Measurements from ENCODE around the gene CCNH.

Gene CCNH

DNA sequence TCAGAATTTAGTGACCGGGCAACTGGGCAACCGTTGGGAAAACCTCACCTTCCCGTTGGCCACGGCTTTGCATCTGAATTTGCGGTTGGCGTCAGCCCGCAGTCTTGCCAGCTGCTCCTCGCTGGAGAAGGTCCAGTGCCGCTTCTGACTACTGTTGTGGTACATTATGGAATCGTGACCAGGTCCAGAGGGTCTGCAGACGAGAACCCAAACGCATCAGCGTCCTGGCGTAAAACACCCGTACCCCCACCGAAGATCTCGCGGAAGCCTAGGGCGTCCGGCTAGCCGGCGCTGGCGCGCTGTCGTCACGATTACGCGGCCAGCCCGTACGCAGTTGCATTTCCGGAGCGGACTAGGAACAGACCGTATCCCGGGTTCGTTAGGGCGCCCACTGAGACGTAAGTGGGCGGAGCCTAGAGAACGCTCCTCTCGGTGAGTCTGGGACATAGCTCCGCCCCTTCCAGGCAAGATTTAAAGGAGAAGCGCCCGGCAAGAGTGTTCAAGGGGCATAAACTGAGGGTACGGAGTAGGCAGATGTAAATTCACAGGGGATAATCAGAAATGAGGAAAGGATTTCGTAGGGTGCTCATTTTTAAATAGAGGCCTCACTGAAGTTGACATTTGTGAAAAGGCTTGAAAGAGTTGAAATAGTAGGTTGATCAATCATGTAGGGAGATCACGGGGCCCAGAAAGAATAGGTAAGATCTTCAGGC is at the start of gene CCNH:
Gene CCNH, minus strand, starts transcription at position 301 of the 713 bp plus-strand sequence. Its CDS starts 136 bp downstream, at position 165.
- DNase-seq, result peak; percentile 88

DNA sequence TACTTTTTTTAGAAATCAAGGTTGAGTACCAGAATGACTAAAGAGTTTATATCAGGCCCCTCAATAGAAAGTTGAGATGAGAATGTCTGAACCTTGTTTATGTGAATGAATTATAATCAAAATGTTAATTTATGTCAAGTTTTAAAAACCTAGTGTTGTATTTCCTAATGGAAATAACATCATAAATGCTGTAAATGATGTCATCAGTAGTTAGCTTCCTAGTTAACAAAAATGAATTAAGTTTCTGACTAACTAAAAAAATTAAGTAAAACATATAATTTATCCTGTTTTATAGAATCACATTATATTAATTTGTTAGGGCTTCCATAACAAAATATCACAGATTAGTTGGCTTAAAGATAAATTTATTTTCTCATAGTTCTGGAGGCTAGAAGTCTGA is 45.0 kb upstream of the CCNH start:
- no peak for DNase-seq

GRCh38 chr5:87453801-87454200 is 41.1 kb upstream of the CCNH start:
- DNase-seq, result no peak

DNA sequence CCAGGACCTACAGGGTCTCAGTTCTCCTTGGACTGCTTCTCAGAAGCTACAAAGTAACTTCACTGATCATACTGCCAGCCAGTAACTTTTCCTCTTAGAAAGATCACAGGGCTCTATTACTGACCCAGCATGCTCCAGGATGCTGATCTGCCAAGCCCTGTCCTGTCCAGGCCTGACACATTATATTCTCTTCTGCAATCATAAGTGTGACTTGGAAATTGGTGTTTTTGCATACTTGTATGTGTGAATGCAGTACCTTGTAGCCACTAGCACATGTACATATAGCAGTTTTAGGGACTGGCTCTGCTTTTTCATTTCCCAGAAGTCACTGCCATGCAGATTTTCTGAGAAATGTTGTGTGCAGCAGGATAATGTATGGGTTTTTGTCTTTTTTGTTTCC is 40.1 kb upstream of the CCNH start:
- no peak for DNase-seq

- DNase-seq, result no peak
Observed at GRCh38 chr5:87442419-87442818, 29.7 kb upstream of the CCNH start.

DNA sequence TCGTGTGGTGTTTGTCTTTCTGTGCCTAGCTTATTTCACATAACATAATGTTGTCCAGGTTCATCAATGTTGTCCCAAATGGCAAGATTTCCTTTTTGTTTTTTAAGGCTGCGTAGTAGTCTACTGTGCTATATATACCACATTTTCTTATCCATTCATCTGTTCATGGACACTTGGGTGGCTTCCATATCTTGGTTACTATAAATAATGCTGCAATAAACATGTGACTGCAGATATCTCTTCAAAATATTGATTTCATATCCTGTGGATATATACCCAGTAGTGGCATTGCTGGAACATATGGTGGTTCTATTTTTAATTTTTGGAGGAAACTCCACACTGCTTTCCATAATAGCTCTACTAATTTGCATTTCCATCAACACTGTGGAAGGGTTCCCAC is 25.5 kb upstream of the CCNH start:
- DNase-seq, result no peak

DNA sequence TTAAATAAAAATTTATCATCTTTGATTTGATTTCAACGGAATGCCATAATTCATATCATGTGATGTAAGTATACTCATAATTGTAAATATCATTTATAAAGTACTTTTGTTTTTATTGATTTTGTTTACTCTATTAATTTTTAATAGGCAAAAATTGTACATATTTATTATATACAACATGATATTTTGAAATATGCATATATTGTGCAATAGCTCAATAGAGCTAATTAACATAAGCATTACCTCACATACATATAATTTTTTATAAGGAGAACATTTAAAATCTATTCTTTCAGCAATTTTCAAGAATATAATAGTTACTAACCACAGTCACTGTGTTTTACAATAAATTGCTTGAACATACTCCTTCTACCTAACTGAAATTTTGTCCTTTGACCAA is 25.0 kb upstream of the CCNH start:
- DNase-seq, result no peak

- DNase-seq, result no peak
Observed at GRCh38 chr5:87435144-87435694, 22.5 kb upstream of the CCNH start.

DNA sequence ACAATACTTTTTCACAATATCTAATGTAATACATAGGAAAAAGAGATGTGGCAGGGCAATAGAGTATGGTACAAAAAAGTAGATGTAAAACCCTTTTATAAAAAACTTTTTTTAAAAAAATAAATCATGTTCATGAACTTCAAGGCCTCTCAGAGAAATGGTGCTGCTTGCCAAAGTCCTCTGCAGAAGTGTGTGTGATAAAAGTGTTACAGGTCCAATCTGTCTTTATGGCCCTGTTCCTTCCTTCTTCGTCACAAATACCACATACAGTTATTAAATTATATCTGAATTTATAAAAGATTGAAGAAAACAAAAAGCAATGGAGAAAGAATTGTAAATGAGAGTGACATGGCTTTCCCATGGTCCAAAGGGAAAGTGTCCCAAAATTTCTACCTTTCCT is 21.7 kb upstream of the CCNH start:
- no peak for DNase-seq

- DNase-seq, result no peak
Observed at GRCh38 chr5:87433945-87434344, 21.2 kb upstream of the CCNH start.

GRCh38 chr5:87432460-87432859 is 19.7 kb upstream of the CCNH start:
- no peak for DNase-seq

GRCh38 chr5:87430863-87431457 is 18.2 kb upstream of the CCNH start:
- no peak for DNase-seq

- DNase-seq, result no peak
Observed at GRCh38 chr5:87423755-87424154, 11.0 kb upstream of the CCNH start.

DNA sequence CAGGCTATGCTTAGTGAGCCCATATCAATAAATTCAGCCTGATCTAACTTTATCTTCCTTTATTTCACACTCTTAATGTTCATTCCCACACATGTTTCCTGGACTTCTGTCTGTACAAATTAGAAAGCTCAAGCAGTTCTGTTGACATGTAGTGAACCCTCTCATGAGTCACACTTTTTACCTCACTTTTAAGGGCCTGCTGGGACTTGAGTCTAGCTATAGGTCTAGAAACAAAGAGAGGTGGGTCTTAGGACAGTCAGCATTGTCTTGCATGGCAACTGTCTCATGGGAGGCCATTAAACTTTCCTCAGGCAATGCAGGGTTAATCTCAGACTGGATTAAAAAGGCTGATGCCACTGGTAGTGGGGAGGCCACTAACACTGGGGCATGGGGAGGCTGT is 8.6 kb upstream of the CCNH start:
- DNase-seq, result no peak

GRCh38 chr5:87418506-87418905 is 5.8 kb upstream of the CCNH start:
- DNase-seq, result no peak

- no peak for DNase-seq
Observed at GRCh38 chr5:87413343-87413645, 564 bp upstream of the CCNH start.

- no peak for DNase-seq
Observed at GRCh38 chr5:87411973-87412629, 629 bp downstream of the CCNH start.

GRCh38 chr5:87411586-87411972 is 1.2 kb downstream of the CCNH start:
- no peak for DNase-seq

DNA sequence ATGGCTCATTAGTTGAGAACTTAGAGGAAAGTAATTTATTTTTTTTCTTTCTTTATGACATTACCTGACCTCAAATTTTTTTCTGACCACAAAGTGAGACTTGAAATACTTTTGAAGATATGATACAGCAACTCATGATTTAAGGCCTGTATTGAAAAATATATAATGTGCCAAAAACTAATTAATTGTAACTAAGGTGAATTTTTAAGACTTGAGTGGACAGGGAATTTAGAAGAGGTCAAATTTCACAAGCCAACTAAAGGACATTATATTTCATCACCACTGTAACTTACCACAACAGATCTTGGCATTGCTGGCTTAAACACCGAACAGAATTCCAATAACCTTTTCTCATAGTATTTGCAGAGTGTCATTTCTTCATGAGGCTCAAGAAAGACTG is 1.8 kb downstream of the CCNH start:
- DNase-seq, result no peak

DNA sequence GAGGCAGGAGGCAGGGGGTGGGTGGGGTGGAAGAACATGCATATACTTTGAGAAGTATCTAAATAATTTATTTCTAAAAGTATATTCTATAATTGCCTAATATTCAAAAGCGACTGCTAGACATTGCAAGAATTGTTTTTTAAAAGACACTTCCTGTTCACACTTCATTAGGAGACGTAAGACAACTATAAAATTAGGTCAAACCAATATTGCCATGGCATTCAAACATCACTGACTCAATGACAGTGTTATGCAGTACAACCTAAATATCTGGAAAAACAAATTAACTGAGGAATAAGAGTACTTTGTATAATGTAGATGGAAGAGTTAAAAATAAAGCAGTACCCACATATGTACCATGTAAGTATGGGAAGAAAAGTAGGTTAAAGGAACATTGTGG is 4.5 kb downstream of the CCNH start:
- DNase-seq, result no peak

GRCh38 chr5:87405472-87406155 is 7.1 kb downstream of the CCNH start:
- DNase-seq, result no peak

GRCh38 chr5:87404359-87404758 is 8.4 kb downstream of the CCNH start:
- no peak for DNase-seq

- no peak for DNase-seq
Observed at GRCh38 chr5:87403899-87404298, 8.8 kb downstream of the CCNH start.

DNA sequence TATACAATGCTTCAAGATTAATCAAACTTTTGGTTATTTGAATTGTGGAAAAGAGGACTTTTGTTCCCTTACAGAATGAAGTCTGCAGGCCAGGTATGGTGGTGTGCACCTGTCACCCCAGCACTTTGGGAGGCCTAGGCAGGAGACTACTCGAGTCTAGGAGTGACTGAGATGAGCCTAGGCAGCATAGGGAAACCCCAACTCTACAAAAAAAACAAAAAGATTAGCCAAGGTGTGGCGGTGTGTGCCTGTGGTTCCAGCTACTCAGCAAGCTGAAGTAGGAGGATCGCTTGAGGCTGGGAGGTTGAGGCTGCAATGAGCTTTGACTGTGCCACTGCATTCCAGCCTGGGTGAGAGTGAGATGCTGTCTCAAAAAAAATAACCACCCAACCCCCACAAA is 9.3 kb downstream of the CCNH start:
- no peak for DNase-seq

Data from NCI-H524 treated with DMSO at 0.1 percent for 48 hours (cell line).